GM18499 (cell line): ENCODE results near the gene CHMP4B.

ENCODE experiments used
- ATAC-seq: cut with Tn5 transposase; IDR thresholded peaks from one replicate; pipeline ENCODE4 v1.9.1; 2021; ENCODE audit warnings: moderate number of reproducible peaks; ENCODE audit not compliant: insufficient read depth, unreplicated experiment

The CHMP4B gene

GRCh38 chr20:33836277-33836676 lies 25.1 kb downstream of the CHMP4B start:
- ATAC-seq, result no peak

- ATAC-seq, result no peak
These were observed 26.1 kb downstream of the CHMP4B start for GRCh38 chr20:33837096-33837830.

GRCh38 chr20:33838035-33838864 lies 27.1 kb downstream of the CHMP4B start:
- ATAC-seq, result no peak

DNA sequence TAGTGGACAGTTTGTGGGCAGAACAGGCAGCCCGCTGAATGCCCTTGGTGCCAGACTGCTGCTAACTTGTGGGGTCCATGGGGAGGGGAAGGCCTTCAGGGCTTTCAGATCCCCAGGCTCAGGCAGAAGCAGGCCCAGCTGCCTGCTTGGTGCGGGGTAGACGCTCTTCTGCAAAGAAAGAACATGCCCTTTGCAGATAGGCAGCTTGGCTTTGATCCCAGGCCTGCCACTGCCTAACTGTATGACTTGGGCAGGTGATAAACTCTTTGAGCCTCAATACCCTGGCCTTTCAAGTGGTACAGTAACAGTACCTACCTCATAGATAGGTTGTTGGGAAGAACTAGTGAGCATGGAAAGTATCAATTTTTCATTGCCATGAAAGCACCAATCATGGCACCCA lies 28.4 kb downstream of the CHMP4B start:
- ATAC-seq, result no peak

DNA sequence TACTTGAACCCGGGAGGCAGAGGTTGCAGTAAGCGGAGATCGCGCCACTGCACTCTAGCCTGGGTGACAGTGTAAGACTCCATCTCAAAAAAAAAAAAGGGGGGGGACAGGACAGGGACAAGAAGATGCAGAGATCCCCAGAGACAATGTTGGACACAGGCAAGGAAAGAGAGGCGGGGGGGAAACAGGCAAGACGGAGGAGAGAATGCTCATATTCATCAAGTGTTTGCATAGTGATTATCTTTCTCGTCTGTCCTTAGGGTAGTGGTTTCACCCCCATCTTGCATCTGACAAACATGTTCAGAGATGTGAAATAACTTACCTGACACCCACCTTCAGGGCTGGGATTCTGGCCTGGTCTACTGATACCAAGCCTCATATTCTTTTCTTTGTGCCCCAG lies 29.0 kb downstream of the CHMP4B start:
- ATAC-seq, result no peak

DNA sequence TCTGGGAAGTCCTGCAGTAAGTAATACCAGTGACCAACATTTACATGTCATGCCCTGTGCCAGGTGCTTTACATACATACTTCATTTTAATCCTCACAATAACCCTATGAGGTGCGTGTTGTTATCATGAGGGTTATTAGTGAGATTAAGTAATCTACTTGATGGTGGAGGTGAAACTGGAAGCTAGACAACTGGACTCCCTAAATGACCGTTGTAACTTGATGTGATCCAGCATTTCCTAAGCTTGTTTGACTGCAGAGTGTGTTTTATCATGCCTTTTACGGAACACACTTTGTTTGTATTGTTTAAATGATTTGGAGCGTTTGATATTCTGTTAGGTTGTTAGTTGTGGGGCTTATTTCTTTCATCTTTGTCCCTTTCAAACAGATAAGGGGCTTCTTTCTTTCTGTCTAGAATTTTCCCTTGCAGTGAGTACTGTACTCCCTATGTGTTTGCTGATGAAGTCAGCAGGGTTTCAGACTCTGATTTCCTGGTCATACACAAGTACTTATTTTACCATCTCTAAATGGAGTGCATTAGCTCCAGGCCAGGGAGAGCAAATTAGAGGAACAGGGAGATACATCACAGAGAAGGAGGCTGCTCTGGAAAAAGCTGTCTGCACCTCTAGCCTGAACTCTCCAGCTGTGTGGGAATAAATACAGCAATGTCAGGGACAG lies 29.7 kb downstream of the CHMP4B start:
- ATAC-seq, result no peak

DNA sequence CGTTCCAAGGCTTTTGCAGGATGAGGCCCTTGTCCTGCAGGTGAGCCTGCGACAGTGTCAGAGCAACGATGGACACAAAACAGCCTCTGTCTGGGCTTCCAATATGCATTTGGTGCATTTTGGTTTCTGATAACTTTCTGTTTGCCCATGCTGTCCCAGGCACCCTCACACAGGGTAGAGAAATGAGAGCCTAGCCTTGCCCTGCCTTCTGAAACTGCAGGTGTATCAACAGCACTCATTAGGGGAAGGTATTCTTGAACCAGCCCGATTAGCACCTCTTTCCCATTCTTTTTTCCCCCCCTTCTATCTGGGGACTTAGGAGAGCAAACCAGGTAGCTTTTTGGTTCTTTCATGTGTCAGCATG lies 30.3 kb downstream of the CHMP4B start:
- no peak for ATAC-seq

DNA sequence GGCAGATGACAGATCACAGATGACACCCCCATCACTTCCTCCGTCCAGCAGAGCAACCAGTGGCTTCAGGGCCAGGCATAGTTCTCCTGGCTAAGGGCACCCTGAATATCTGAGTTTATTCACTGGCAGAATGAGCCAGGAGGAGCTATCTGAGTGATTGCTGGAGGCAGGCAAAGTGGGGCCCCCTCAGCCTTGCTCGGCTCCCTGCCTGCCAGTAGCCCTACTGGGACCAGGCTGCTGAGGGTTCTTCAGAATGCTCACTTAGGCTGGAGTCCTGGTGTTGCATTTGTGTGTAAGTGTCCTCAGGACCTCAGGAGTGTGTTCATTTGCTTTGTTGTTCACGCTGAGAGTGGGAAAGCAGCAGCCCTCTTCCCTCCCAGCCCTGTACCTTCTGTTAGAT lies 31.2 kb downstream of the CHMP4B start:
- ATAC-seq, result no peak

GRCh38 chr20:33843050-33843449 lies 31.9 kb downstream of the CHMP4B start:
- ATAC-seq, result no peak

DNA sequence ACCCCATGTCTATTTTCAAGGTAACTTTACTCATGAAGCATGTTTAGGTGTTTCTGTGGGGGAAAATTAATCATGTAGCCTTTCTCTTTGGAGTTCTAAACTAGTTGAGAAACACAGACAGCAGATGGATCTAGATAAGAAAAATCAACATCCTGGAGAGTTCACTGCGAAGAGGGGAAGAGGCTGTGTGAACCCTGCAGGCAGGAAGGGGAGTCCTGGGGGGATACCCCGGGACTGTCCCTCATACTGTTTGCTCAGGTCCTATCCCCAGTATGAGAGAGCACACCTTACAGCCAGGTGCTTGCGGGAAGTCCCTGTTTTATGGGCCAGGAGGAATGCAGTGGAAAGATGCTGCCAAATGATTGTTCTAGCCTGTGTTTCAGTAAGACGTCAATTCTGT lies 32.7 kb downstream of the CHMP4B start:
- no peak for ATAC-seq

GRCh38 chr20:33846291-33846935 lies 35.3 kb downstream of the CHMP4B start:
- no peak for ATAC-seq

DNA sequence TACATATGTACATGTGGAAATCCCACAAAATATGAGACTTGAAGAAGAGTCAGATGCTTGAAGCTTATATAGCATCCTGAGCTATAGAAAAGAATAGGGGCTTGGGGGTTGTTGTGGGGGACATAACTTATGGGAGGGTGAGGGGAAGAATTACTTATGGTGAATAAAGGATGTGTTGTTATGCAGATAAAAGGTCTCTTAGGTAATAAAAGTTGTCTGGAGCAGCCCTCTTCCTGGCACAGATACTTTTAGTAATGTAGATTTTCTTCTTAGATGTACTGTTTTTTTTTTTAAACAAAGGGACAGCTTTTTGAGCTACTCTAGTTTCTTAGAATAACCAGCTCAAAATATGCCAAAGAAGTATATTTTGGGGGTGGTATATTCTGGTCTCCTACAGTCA lies 35.9 kb downstream of the CHMP4B start:
- ATAC-seq, result no peak

DNA sequence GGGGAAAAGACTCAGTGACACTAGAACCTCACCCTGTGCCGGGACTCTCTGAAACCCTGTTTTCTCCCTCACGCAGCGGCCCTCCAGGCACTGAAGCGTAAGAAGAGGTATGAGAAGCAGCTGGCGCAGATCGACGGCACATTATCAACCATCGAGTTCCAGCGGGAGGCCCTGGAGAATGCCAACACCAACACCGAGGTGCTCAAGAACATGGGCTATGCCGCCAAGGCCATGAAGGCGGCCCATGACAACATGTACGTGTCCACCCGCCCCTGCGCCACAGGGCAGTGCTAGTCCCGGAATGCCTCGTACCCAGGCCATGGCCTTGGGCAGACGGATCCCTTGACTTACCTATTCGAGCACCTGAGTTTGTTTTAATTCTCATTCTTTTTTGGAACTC lies 37.2 kb downstream of the CHMP4B start:
- ATAC-seq, result no peak

GRCh38 chr20:33850159-33850558 lies 39.0 kb downstream of the CHMP4B start:
- no peak for ATAC-seq

- ATAC-seq, result no peak
These were observed 40.8 kb downstream of the CHMP4B start for GRCh38 chr20:33851842-33852466.

GRCh38 chr20:33852626-33853506 lies 41.7 kb downstream of the CHMP4B start:
- no peak for ATAC-seq

DNA sequence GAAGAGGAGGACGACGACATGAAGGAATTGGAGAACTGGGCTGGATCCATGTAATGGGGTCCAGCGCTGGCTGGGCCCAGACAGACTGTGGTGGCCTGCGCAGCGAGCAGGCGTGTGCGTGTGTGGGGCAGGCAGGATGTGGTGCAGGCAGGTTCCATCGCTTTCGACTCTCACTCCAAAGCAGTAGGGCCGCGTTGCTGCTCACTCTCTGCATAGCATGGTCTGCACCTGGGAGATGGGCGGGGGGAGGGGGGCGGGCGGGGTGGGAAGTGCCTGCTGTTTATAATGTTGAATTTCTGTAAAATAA lies 42.3 kb downstream of the CHMP4B start:
- no peak for ATAC-seq

DNA sequence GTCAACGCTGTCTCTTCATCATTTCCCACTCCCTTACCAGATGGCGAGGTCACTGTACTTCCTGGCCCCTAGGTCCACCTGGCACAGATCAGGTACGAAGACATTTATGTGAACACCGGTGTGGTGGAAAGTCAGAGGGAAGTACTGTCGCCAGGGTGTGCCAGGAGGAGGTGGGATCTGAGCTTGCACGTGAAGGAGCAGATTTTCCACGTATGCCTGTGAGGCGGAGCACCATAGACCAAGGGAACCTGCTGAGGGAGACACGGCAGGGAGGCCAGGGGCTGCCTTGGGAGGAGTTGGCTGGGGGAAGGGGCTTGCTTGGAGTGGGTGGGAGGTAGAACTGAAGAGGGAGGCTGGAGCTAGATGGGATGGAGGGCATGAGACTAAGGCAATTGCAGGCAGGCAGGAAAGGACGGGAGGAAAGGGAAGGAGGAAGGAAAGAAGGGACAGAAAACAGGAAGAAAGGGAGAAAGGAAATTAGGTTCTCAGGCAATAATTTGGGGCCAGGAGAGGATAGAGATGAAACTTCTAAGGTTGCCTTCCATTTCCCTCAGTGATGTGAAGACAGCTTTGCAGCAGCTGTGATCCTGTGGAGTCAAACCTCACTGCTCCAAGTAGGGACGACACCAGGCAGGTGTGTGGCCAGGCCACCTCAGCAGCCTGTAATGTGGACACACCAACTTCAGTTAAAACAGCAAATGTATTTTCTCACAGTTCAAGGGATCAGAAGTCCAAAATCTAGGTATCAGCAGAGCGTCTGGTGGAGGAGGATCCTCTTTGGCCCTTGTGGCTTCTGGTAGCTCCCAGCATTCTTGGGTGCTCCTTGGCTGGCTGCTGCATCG lies 46.8 kb downstream of the CHMP4B start:
- no peak for ATAC-seq

DNA sequence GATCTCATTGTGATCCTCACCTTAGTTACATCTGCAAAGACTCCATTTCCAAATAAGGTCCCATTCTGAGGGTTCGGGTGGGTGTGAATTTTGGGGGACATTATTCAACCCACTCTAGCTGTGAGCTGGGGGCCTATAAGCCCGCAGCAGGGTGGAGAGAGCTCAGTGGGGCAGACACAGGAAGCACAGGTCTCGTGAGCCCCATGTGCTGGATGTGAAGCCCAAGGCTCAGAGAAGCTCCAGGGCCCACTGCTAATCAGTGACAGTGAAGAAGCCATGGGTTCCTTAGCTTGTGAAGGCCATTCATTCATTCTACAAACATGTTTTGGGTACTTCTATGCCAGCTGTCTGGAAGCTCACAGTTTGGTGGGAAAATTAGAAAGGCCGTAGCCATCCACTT lies 47.5 kb downstream of the CHMP4B start:
- no peak for ATAC-seq
